ENCODE results near the gene ACTL6B. TPM values are rescaled to one million over a fixed set of nuclear protein-coding genes. Genes with fewer than 3 reads are reported as not detected.
A peak's percentile ranks its signal among the peaks of the same experiment; 100 is the strongest.

The ACTL6B gene
- total and polyA plus RNA-seq, 3 donors from 2014 or later: 0.79 to 2.1 (median 1.2) TPM

- H3K27ac ChIP-seq: no peak overlapping the region
- no peaks in the 10 kb centered on the region for H3K9me3 ChIP-seq
- WGBS, 2 donors: 77 to 85% methylated on average over 9 to 17 of the region's 17 CpGs
- H3K27me3 ChIP-seq: no peaks in the 10 kb centered on the region
- no peak for TF ChIP-seq POLR2A (IDR thresholded peaks at IDR 0.05)
- TF ChIP-seq, protein P1, sequence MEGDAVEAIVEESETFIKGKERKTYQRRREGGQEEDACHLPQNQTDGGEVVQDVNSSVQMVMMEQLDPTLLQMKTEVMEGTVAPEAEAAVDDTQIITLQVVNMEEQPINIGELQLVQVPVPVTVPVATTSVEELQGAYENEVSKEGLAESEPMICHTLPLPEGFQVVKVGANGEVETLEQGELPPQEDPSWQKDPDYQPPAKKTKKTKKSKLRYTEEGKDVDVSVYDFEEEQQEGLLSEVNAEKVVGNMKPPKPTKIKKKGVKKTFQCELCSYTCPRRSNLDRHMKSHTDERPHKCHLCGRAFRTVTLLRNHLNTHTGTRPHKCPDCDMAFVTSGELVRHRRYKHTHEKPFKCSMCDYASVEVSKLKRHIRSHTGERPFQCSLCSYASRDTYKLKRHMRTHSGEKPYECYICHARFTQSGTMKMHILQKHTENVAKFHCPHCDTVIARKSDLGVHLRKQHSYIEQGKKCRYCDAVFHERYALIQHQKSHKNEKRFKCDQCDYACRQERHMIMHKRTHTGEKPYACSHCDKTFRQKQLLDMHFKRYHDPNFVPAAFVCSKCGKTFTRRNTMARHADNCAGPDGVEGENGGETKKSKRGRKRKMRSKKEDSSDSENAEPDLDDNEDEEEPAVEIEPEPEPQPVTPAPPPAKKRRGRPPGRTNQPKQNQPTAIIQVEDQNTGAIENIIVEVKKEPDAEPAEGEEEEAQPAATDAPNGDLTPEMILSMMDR (IDR thresholded peaks at IDR 0.05): no peak
- DNase-seq: no peak
- peaks cover 37% of the 10 kb centered on the region for H3K4me1 ChIP-seq
- intact Hi-C loops (cut with DNase I; ENCODE audit: low total_unique reads): no loop called here
- no peaks in the 10 kb centered on the region for H3K36me3 ChIP-seq (ENCODE audit: low read depth, missing control alignments)
- H3K4me3 ChIP-seq: no peak overlapping the region
These were observed 30.6 kb upstream of the ACTL6B start for GRCh38 chr7:100686822-100687211.

DNA sequence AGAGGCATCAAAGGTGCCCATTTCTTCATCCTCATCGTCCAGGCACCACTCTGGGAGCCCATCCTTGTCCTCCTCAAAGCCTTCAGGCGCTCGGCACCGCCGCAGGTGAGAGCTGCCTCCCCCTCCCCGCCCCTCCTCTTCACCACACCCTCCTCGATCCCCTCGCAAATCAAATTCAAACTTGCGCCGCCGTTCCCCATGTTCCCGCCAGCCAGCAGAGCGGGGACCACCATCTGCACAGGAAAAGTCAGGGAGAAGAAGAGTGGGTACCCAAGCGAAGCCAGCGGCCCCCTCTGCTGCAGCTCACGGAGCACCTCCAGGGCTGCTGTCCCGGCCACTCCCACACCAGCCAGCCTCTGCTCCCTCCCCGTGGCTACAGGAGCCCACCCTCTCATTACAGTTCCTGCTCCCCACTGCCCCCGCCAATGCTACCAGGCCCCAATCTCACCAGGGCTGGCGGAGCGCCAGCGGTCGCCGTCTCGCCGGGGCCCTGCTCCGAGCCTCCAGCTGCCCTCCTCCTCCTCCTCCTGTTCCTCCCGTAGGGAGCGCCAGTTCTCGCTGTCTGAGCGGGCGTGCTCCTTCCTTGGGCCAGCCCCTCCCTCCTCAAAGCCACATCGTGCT, 30.1 kb upstream of the ACTL6B start:
- no peak overlapping the region for H3K4me3 ChIP-seq
- no peak overlapping the region for H3K27ac ChIP-seq
- peaks cover 32% of the 10 kb centered on the region for H3K4me1 ChIP-seq
- no peaks in the 10 kb centered on the region for H3K9me3 ChIP-seq
- no peaks in the 10 kb centered on the region for H3K27me3 ChIP-seq
- DNase-seq: peak; percentile 51
- 67 to 80% methylated on average over 20 to 33 of the region's 33 CpGs for WGBS, 2 donors
- intact Hi-C loops (cut with DNase I; ENCODE audit: low total_unique reads): no loop called here
- no peaks in the 10 kb centered on the region for H3K36me3 ChIP-seq (ENCODE audit: low read depth, missing control alignments)
- TF ChIP-seq, protein P1 (IDR thresholded peaks at IDR 0.05): no peak
- TF ChIP-seq POLR2A (IDR thresholded peaks at IDR 0.05): no peak

- H3K4me3 ChIP-seq: no peak overlapping the region
- peaks cover 29% of the 10 kb centered on the region for H3K4me1 ChIP-seq
- 89 to 90% methylated on average over 15 to 17 of the region's 17 CpGs for WGBS, 2 donors
- no peak overlapping the region for H3K27ac ChIP-seq
- no peaks in the 10 kb centered on the region for H3K9me3 ChIP-seq
- DNase-seq: no peak
- intact Hi-C loops (cut with DNase I; ENCODE audit: low total_unique reads): no loop called here
- TF ChIP-seq, protein P1 (IDR thresholded peaks at IDR 0.05): no peak
- no peak for TF ChIP-seq POLR2A (IDR thresholded peaks at IDR 0.05)
- H3K27me3 ChIP-seq: no peaks in the 10 kb centered on the region
- H3K36me3 ChIP-seq (ENCODE audit: low read depth, missing control alignments): no peaks in the 10 kb centered on the region
These were observed 29.4 kb upstream of the ACTL6B start for GRCh38 chr7:100685631-100686145.

DNA sequence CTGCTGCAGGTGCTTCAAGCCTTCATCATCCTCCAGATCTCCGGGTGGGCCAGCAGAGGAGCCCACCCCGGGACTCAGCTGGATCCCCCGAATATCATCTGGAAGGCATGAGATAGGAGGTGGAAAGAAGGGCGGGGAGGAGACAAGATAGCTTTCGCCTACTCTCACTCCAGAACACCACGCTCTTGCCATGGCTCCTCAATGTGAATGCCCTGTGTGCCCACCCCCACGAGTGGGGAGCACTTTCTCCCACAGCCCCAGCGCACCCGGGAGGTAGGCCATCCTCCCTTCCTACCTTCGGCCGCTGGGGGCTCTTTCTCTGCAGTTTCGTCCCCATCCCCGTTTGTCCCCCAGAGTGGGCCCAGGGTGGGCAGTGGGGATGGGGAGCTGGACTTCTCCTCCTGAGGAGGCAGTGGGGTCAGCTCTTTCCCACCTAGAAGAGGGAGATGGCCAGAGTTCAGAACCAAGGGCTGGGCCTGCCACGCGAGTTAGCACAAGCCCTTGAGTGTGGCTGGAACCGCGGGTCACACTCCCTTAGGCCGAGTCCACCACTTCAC, 28.9 kb upstream of the ACTL6B start:
- intact Hi-C loops (cut with DNase I; ENCODE audit: low total_unique reads): no loop called here

More for the DNA sequence above, 28.9 kb upstream of the ACTL6B start:
- no peak for TF ChIP-seq POLR2A (IDR thresholded peaks at IDR 0.05)
- TF ChIP-seq, protein P1 (IDR thresholded peaks at IDR 0.05): no peak
- Histone ChIP-seq H3K4me3 (no peak overlapping the region), H3K27ac (no peak overlapping the region), H3K36me3 (ENCODE audit: low read depth, missing control alignments) (no peaks in the 10 kb centered on the region), H3K4me1 (peaks cover 29% of the 10 kb centered on the region), H3K9me3 (no peaks in the 10 kb centered on the region), H3K27me3 (no peaks in the 10 kb centered on the region)
- 88 to 94% methylated on average over 14 to 15 of the region's 18 CpGs for whole genome bisulfite sequencing, 2 donors
- DNase-seq: no peak
